Naive B cell (primary cell): Measurements from ENCODE around the gene KLF16. TPM values are rescaled to one million over a fixed set of nuclear protein-coding genes. Genes with fewer than 3 reads are reported as not detected.

Experiments
- ATAC-seq, 2 donors: fragments of 150-1000 bp; cut with Tn5 transposase; 2 replicates each; pipeline ENCODE4 v1.10.0; 2021; ENCODE audit warnings: low read depth in 2 of 2, mild to moderate bottlenecking in 2 of 2, moderate library complexity in 2 of 2
- DNase-seq: peaks from one replicate; pipeline ENCODE4 v3.0.0; 2022
- H3K27ac Mint-ChIP-seq, 6 donors: one replicate each; pipeline ENCODE4 v1.8.0; 2020 to 2022; ENCODE audit warnings: mild to moderate bottlenecking in 6 of 6, mixed read lengths in 6 of 6, moderate library complexity in 5 of 6, inconsistent platforms in 2 of 6
- H3K27me3 Mint-ChIP-seq, 3 donors: one replicate each; pipeline ENCODE4 v1.8.0; 2021 to 2022; ENCODE audit warnings: mixed read lengths in 3 of 3, mild to moderate bottlenecking in 1 of 3
- H3K36me3 Mint-ChIP-seq, 2 donors: one replicate each; pipeline ENCODE4 v1.8.0; 2020 to 2022; ENCODE audit warnings: mixed read lengths in 2 of 2, inconsistent platforms in 1 of 2, mild to moderate bottlenecking in 1 of 2
- H3K4me1 Mint-ChIP-seq, 3 donors: one replicate each; pipeline ENCODE4 v1.8.0; 2020 to 2022; ENCODE audit warnings: mixed read lengths in 3 of 3, inconsistent platforms in 1 of 3, mild to moderate bottlenecking in 1 of 3, moderate library complexity in 1 of 3
- H3K4me3 Mint-ChIP-seq, 8 donors: one replicate each; pipeline ENCODE4 v1.8.0; 2020 to 2022; ENCODE audit warnings: mild to moderate bottlenecking in 8 of 8, mixed read lengths in 8 of 8, moderate library complexity in 8 of 8, inconsistent platforms in 2 of 8
- H3K9me3 Mint-ChIP-seq, 7 donors: one replicate each; pipeline ENCODE4 v1.8.0; 2020 to 2022; ENCODE audit warnings: mixed read lengths in 7 of 7, mild to moderate bottlenecking in 5 of 7, inconsistent platforms in 2 of 7, moderate library complexity in 1 of 7
- polyA plus RNA-seq, 6 donors: library from polyadenylated mRNA; unstranded; fragments of 300-500 nt; fragmentation: Illumina TruSeq; gene quantifications; one replicate each; pipeline ENCODE4 v1.2.3, GENCODE V29; 2021; ENCODE audit warnings: low read depth in 6 of 6

KLF16 gene
- polyA plus RNA-seq, 6 donors from 2014 or later: 0.43 to 1.4 (median 0.70) TPM

DNA sequence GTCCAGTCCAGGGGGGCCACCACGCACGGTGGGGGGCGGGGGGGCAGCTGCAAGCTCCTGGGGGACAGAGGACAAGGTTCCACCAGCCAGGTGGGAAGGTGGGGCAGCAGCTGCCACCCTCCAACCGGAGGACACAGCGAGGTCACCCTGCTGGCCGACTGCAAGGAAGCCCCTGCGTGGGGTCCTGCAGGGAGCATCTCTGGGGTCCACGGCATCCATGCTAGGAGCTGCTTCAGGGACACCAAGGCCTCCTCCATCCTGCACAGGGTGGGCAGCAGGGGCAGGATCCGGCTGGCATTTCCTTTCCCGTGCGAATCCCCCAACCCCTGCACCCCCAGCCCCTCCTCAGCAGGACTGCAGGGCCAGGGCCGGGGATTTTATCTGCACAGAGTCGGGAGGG, 8.3 kb upstream of the KLF16 start:
- DNase-seq (no peak), ATAC-seq (no peak)
- no peaks in the 10 kb centered on the region for H3K27me3 Mint-ChIP-seq
- no peaks in the 10 kb centered on the region for H3K9me3 Mint-ChIP-seq
- H3K4me1 Mint-ChIP-seq: peaks cover 11 to 34% (median 31%) of the 10 kb centered on the region in 3 donors
- no peak overlapping the region for H3K27ac Mint-ChIP-seq
- no peaks in the 10 kb centered on the region for H3K36me3 Mint-ChIP-seq
- no peak overlapping the region for H3K4me3 Mint-ChIP-seq

- Mint-ChIP-seq H3K4me3 (no peak overlapping the region), H3K4me1 (peaks cover 11 to 32% (median 26%) of the 10 kb centered on the region in 3 donors), H3K36me3 (no peaks in the 10 kb centered on the region), H3K27ac (no peak overlapping the region), H3K27me3 (no peaks in the 10 kb centered on the region), H3K9me3 (no peaks in the 10 kb centered on the region)
- no peak for DNase-seq
- no peak for ATAC-seq
These were observed 7.8 kb upstream of the KLF16 start for GRCh38 chr19:1871140-1871597.

DNA sequence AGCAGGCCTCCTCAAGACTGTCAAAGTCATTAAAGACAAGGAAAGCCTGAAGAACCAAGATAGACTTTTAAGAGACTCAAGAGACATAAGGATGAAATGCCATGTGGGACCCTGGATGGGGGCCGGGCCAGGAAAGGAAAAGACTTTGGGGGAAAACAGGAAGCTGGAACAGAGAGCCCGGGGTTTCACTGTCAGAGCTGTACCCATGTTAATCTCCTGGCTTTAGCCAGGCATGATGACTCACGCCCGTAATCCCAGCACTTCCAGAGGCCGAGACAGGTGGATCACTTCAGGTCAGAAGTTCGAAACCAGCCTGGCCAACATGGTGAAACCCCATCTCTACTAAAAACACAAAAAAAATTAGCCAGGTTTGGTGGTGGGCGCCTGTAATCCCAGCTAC, 5.6 kb upstream of the KLF16 start:
- ATAC-seq (no peak), DNase-seq (no peak)
- H3K4me3 Mint-ChIP-seq: peak overlapping the region in 1 of 8 donors; percentile 15
- H3K36me3 Mint-ChIP-seq: no peaks in the 10 kb centered on the region
- H3K27ac Mint-ChIP-seq: peak overlapping the region in 1 of 6 donors; percentile 59
- no peaks in the 10 kb centered on the region for H3K9me3 Mint-ChIP-seq
- H3K27me3 Mint-ChIP-seq: no peaks in the 10 kb centered on the region
- H3K4me1 Mint-ChIP-seq: peaks cover 2 to 21% (median 9%) of the 10 kb centered on the region in 3 donors

DNA sequence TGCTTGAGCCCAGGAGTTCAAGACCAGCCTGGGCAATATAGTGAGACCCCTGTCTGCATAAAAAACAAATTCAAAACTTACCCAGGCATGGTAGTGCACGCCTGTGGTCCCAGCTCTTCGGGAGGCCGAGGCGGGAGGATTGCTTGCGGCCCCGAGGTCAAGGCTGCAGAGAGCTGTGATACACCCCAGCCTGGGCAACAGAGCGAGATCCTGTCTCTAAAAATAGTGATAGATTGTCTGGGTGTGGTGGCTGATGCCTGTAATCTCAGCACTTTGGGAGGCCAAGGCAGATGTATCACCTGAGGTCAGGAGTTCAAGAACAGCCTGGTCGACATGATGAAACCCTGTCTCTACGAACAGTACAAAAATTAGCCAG, 4.0 kb upstream of the KLF16 start:
- Mint-ChIP-seq H3K27me3 (no peaks in the 10 kb centered on the region), H3K4me3 (peak overlapping the region in 1 of 8 donors; percentile 66), H3K36me3 (no peaks in the 10 kb centered on the region), H3K27ac (peak overlapping the region in 3 of 6 donors; percentile 36 to 75 (median 47)), H3K4me1 (peaks cover 2 to 21% (median 10%) of the 10 kb centered on the region in 3 donors), H3K9me3 (no peaks in the 10 kb centered on the region)
- ATAC-seq: no peak
- DNase-seq: no peak

DNA sequence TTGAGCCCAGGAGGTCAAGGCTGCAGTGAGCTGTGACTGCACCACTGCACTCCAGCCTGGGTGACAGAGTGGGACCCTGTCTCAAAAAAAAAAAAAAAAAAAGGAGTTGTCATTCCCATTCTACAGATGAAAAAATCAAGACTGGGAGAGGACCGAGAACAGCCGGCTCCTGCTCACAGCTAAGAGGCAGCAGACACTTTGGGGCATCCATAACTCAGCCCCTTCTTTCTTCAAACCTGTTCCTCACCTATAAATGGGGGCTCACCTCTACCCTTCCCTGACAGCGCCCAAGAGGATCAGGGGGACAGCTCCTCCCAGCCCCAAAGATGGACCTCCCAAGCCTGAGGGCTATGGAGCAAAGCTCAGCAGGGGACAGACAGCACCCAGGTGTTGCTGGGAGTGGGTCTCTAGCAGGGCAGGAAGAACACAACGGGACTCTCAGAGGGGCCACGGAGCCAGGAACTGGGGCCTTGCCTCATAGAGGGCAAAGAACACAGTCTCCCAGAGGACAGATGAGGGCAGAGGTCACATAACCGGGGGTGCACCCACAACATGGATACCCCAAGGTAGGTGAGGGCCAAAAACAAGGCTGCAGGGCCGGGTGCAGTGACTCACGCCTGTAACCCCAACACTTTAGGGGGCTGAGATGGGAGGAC, 3.4 kb upstream of the KLF16 start:
- DNase-seq (no peak), ATAC-seq (no peak)
- Mint-ChIP-seq H3K27ac (peak overlapping the region in 3 of 6 donors; percentile 36 to 79 (median 38)), H3K27me3 (no peaks in the 10 kb centered on the region), H3K4me3 (peak overlapping the region in 3 of 8 donors; percentile 6 to 66 (median 21)), H3K4me1 (peaks cover 5 to 25% (median 15%) of the 10 kb centered on the region in 3 donors), H3K9me3 (no peaks in the 10 kb centered on the region), H3K36me3 (no peaks in the 10 kb centered on the region)

GRCh38 chr19:1865172-1866010, 2.0 kb upstream of the KLF16 start:
- Mint-ChIP-seq H3K27me3 (no peaks in the 10 kb centered on the region), H3K4me3 (peak overlapping the region; percentile 9 to 88 (median 82)), H3K27ac (peak overlapping the region in 5 of 6 donors; percentile 68 to 91 (median 85)), H3K9me3 (no peaks in the 10 kb centered on the region), H3K36me3 (no peaks in the 10 kb centered on the region), H3K4me1 (peaks cover 13 to 38% (median 22%) of the 10 kb centered on the region in 3 donors)
- ATAC-seq (no peak), DNase-seq (no peak)

DNA sequence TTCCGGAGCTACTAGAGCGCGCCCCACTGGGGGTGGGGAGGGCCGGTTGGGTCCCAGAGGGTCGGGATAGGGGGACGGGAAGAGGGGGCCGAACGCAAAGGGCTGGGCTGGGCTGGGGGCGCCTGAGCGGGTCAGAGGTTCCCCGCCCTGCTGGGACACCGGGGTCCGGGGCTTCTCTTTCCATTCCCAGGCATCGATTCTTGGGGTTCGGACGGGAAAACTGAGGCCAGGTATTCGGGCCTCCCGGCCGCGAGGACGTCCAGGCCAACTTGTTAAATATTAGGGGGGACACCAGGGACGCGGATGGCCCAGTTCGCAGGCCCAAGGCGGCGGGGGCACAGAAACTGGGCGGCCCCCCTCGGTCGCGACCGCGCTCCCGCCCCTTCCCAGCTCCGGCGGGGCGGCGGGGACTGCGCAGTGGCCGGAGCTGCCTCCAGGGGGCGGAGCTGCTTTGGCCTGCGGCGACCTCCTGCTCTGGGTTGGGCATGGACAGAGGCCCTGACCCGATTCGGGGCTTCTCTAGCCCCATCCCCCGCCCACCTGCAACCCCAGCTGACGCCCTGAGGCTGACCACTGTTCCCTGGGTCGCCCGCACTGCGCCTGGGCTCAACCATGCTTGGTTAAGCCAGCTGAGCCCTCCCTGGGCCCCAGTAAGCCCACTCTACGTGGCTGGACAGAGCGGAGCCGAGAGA, 1.2 kb upstream of the KLF16 start:
- no peaks in the 10 kb centered on the region for H3K9me3 Mint-ChIP-seq
- H3K27me3 Mint-ChIP-seq: no peaks in the 10 kb centered on the region
- H3K4me1 Mint-ChIP-seq: peaks cover 13 to 39% (median 21%) of the 10 kb centered on the region in 3 donors
- peak overlapping the region; percentile 80 to 97 (median 92) for H3K27ac Mint-ChIP-seq
- peak overlapping the region; percentile 77 to 92 (median 83) for H3K4me3 Mint-ChIP-seq
- no peaks in the 10 kb centered on the region for H3K36me3 Mint-ChIP-seq
- DNase-seq (peak; percentile 70), ATAC-seq (peak; percentile 24 to 27)

- Mint-ChIP-seq H3K4me1 (peaks cover 19 to 45% (median 28%) of the 10 kb centered on the region in 3 donors), H3K27me3 (no peaks in the 10 kb centered on the region), H3K4me3 (peak overlapping the region; percentile 77 to 92 (median 83)), H3K36me3 (no peaks in the 10 kb centered on the region), H3K27ac (peak overlapping the region; percentile 80 to 97 (median 92)), H3K9me3 (no peaks in the 10 kb centered on the region)
- ATAC-seq (peak; percentile 60 to 64), DNase-seq (peak; percentile 94)
These were observed 480 bp upstream of the KLF16 start for GRCh38 chr19:1863638-1864479.

GRCh38 chr19:1862424-1863327, 703 bp downstream of the KLF16 start:
- H3K9me3 Mint-ChIP-seq: no peaks in the 10 kb centered on the region
- H3K27ac Mint-ChIP-seq: peak overlapping the region; percentile 72 to 98 (median 97)
- DNase-seq: peak; percentile 58
- peaks cover 31 to 53% (median 40%) of the 10 kb centered on the region in 3 donors for H3K4me1 Mint-ChIP-seq
- peak overlapping the region; percentile 92 to 98 (median 97) for H3K4me3 Mint-ChIP-seq
- ATAC-seq: no peak
- no peaks in the 10 kb centered on the region for H3K36me3 Mint-ChIP-seq
- no peaks in the 10 kb centered on the region for H3K27me3 Mint-ChIP-seq

- H3K27ac Mint-ChIP-seq: peak overlapping the region; percentile 72 to 98 (median 97)
- DNase-seq: no peak
- H3K36me3 Mint-ChIP-seq: no peaks in the 10 kb centered on the region
- H3K9me3 Mint-ChIP-seq: no peaks in the 10 kb centered on the region
- no peaks in the 10 kb centered on the region for H3K27me3 Mint-ChIP-seq
- H3K4me1 Mint-ChIP-seq: peaks cover 32 to 51% (median 46%) of the 10 kb centered on the region in 3 donors
- ATAC-seq: no peak
- peak overlapping the region; percentile 92 to 98 (median 97) for H3K4me3 Mint-ChIP-seq
These were observed 1.3 kb downstream of the KLF16 start for GRCh38 chr19:1862068-1862423.

DNA sequence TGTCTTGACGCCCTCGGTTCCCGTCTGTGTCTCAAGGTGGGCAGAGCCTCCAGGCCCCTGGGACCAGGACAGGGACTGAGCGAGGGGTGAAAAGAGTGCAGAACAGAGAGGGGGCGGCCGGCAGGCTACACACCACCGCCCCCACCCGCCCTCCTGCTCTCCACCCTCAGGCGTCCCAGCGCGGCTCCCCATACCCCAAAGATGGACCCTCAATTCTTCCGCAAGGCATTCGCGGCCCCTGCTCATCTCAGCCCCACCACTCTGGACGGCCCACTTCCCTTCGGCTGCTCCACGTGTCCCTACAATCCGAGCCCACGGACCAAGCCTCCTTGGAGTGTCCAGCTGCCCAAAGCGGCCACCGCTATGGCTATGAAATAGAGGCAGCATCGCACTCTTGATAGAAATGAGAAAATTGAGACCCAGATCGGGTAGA, 1.8 kb downstream of the KLF16 start:
- peak overlapping the region; percentile 19 to 98 (median 82) for H3K27ac Mint-ChIP-seq
- peaks cover 33 to 51% (median 47%) of the 10 kb centered on the region in 3 donors for H3K4me1 Mint-ChIP-seq
- DNase-seq (no peak), ATAC-seq (no peak)
- H3K36me3 Mint-ChIP-seq: no peaks in the 10 kb centered on the region
- H3K27me3 Mint-ChIP-seq: no peaks in the 10 kb centered on the region
- no peaks in the 10 kb centered on the region for H3K9me3 Mint-ChIP-seq
- H3K4me3 Mint-ChIP-seq: peak overlapping the region; percentile 92 to 98 (median 97)
